Cerebellar nuclear complex (tissue), 1 donor: ENCODE data around the gene KCNQ1.

Experiments used
- DNase-seq, 2 experiments: peaks; one replicate each; lab custom pipeline; 2025; lab: John Stamatoyannopoulos, UW

The KCNQ1 gene

GRCh38 chr11:2521733-2522630 lies 77.2 kb downstream of the KCNQ1 start:
- no peak for DNase-seq

GRCh38 chr11:2522631-2523255 lies 77.9 kb downstream of the KCNQ1 start:
- peak in 1 of 2 experiments; percentile 46 for DNase-seq

- no peak for DNase-seq
Observed at GRCh38 chr11:2523821-2524391, 79.1 kb downstream of the KCNQ1 start.

- DNase-seq, result peak in 1 of 2 experiments; percentile 26
Observed at GRCh38 chr11:2524446-2525165, 79.8 kb downstream of the KCNQ1 start.

GRCh38 chr11:2525166-2525861 lies 80.5 kb downstream of the KCNQ1 start:
- DNase-seq, result no peak

- DNase-seq, result no peak
Observed at GRCh38 chr11:2525941-2526807, 81.4 kb downstream of the KCNQ1 start.

GRCh38 chr11:2526808-2527381 lies 82.1 kb downstream of the KCNQ1 start:
- DNase-seq, result no peak

- no peak for DNase-seq
Observed at GRCh38 chr11:2527621-2528291, 82.9 kb downstream of the KCNQ1 start.

GRCh38 chr11:2528301-2529050 lies 83.7 kb downstream of the KCNQ1 start:
- no peak for DNase-seq

GRCh38 chr11:2529173-2529572 lies 84.4 kb downstream of the KCNQ1 start:
- DNase-seq, result no peak

GRCh38 chr11:2529636-2530035 lies 84.8 kb downstream of the KCNQ1 start:
- no peak for DNase-seq

- DNase-seq, result no peak
Observed at GRCh38 chr11:2530131-2530854, 85.5 kb downstream of the KCNQ1 start.

GRCh38 chr11:2530855-2531200 lies 86.0 kb downstream of the KCNQ1 start:
- no peak for DNase-seq

- peak in 1 of 2 experiments; percentile 22 for DNase-seq
Observed at GRCh38 chr11:2531277-2531986, 86.6 kb downstream of the KCNQ1 start.

- DNase-seq, result no peak
Observed at GRCh38 chr11:2531987-2532703, 87.3 kb downstream of the KCNQ1 start.

GRCh38 chr11:2532704-2533586 lies 88.1 kb downstream of the KCNQ1 start:
- DNase-seq, result peak in 1 of 2 experiments; percentile 50
